ENCODE data around the gene COX6A2.

GRCh38 chr16:31439519-31439918 lies 11.4 kb upstream of the COX6A2 start:
- TF ChIP-seq CTCF (conservative IDR thresholded peaks at IDR 0.05 in 1 of 2, IDR thresholded peaks at IDR 0.05 in 1 of 2; ENCODE audit: low read depth in 1 of 2, low read length in 2 of 2): no peak
- no peak for TF ChIP-seq EZH2 (IDR thresholded peaks at IDR 0.05; ENCODE audit: low read length, missing control alignments)

Measured in fibroblast of lung (primary cell).